ENCODE results near the gene MLH3. TPM values are rescaled to one million over a fixed set of nuclear protein-coding genes. Genes with fewer than 3 reads are reported as not detected.
A peak's percentile ranks its signal among the peaks of the same experiment; 100 is the strongest.
"Not testable (repeated sequence)": the region's sequence is repeated elsewhere in the genome, so short reads cannot be mapped to it uniquely, and the experiment has no call there.

Gene MLH3
- total RNA-seq, 2 donors from 2014 or later, result 16.5 to 22.0 TPM

DNA sequence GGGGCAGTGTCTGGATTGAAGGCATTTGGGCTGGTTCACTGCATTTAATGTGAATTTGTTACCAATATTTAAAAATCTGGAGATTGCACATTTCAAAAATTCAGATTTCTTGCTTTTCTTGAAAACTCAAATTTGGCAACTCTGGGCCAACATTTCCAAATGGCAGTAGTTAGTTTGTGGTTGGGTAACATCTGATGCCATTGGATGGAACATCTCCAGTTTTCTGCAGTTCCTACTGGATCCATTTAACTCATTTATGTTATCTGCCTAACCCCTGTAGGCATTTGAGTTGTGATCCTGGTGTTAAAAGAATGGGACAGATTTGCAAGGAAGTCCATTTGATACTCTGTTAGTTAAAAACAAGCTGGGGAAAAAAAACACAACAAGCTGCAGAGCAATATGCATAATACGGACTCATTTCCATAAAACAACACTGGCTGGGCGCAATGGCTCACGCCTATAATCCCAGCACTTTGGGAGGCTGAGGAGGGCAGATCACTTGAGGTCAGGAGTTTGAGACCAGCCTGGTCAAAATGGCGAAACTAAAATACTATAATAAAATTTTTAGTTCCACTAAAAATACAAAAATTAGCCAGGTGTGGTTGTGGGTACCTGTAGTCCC, 40.7 kb downstream of the MLH3 start:
- Mint-ChIP-seq H3K27me3 (no peaks in the 10 kb centered on the region), H3K27ac (no peak overlapping the region), H3K36me3 (ENCODE audit: low read depth) (peaks cover 13% of the 10 kb centered on the region), H3K4me3 (no peak overlapping the region), H3K4me1 (peaks cover 17% of the 10 kb centered on the region)
- DNase-seq (no peak), ATAC-seq (no peak)
- no peaks in the 10 kb centered on the region for H3K9me3 ChIP-seq (ENCODE audit: control insufficient read depth, low read length, poor library complexity, severe bottlenecking)

DNA sequence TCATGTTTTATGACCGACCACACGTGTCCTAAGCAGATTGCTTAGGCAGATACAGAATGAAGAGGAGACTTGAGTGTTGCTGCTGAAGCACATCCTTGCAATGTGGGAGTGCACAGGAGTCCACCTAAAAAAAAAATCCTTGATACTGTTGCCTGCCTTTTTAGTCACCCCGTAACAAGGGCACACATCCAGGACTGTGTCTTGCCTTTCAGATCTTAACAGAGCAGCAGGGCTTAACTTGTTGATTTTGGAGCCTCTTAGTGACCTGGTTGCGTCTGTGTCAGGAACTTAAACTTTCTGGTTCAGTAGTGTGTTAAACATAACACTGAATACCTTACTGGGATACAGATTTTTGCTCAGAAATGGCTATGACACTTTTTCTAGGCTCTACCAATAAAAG, 42.1 kb downstream of the MLH3 start:
- no peak for DNase-seq
- Mint-ChIP-seq H3K4me3 (no peak overlapping the region), H3K27ac (no peak overlapping the region), H3K4me1 (peaks cover 27% of the 10 kb centered on the region), H3K36me3 (ENCODE audit: low read depth) (peaks cover 13% of the 10 kb centered on the region), H3K27me3 (no peaks in the 10 kb centered on the region)
- no peak for ATAC-seq
- H3K9me3 ChIP-seq (ENCODE audit: control insufficient read depth, low read length, poor library complexity, severe bottlenecking), result no peaks in the 10 kb centered on the region

DNA sequence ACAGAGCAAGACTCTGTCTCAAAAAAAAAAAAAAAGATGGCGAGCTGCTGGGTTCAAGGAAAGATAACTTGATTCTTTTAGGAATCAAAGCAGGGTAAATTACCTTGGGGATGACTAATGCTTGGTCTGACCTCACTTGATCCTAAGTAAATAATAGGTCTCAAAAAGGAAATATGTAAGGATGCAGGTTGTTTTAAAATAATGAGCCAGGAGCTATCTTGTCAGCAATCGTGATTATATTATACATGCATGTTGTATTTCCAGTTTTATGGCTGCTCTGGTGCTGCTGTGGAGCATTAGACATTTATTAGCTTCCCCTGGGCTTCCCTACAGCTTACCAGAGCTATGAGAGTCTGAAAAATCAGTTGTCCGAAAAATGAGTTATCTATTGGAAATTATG, 45.9 kb downstream of the MLH3 start:
- no peak overlapping the region for H3K4me3 Mint-ChIP-seq
- H3K27ac Mint-ChIP-seq, result no peak overlapping the region

DNA sequence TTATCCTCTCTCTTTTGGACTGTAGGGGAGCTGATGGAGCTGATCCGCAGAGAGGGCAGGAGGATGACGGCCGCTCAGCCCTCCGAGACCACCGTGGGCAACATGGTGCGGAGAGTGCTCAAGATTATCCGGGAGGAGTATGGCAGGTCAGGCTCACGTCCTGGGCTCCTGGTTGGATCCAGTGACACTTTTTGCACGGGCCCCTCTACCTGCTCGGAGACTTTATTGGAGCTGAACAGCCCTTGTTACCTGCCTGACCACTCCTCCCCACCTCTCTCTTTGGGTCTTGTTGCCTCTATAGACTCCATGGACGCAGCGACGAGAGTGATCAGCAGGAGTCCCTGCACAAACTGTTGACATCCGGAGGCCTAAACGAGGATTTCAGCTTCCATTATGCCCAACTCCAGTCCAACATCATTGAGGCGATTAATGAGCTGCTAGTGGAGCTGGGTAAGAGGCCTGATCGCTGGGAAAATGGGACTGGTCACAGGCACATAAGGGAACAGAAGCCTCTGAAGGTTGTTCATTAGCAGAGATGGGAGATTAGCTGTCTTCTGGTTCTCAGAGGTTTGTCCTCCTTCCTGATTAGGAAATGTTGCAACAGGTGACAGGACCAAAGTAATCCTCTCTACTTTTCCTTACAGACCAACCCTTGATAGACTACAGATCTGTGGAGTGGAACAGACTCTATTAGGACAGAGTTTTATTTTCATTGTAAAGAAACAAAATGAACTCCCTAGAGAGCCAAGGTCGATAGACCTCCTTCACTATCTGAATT, 47.8 kb downstream of the MLH3 start:
- H3K4me1 Mint-ChIP-seq, result peaks cover 36% of the 10 kb centered on the region
- H3K36me3 Mint-ChIP-seq (ENCODE audit: low read depth), result peaks cover 8% of the 10 kb centered on the region
- ATAC-seq (no peak), DNase-seq (no peak)
- H3K27ac Mint-ChIP-seq, result peak overlapping the region; percentile 97
- H3K9me3 ChIP-seq (ENCODE audit: control insufficient read depth, low read length, poor library complexity, severe bottlenecking), result no peaks in the 10 kb centered on the region
- H3K4me3 Mint-ChIP-seq, result peak overlapping the region; percentile 97
- no peaks in the 10 kb centered on the region for H3K27me3 Mint-ChIP-seq

More for the DNA sequence above, 45.9 kb downstream of the MLH3 start:
- H3K27me3 Mint-ChIP-seq, result no peaks in the 10 kb centered on the region
- peaks cover 37% of the 10 kb centered on the region for H3K4me1 Mint-ChIP-seq
- H3K36me3 Mint-ChIP-seq (ENCODE audit: low read depth), result peaks cover 9% of the 10 kb centered on the region
- DNase-seq, result no peak
- no peak for ATAC-seq
- H3K9me3 ChIP-seq (ENCODE audit: control insufficient read depth, low read length, poor library complexity, severe bottlenecking), result no peaks in the 10 kb centered on the region

DNA sequence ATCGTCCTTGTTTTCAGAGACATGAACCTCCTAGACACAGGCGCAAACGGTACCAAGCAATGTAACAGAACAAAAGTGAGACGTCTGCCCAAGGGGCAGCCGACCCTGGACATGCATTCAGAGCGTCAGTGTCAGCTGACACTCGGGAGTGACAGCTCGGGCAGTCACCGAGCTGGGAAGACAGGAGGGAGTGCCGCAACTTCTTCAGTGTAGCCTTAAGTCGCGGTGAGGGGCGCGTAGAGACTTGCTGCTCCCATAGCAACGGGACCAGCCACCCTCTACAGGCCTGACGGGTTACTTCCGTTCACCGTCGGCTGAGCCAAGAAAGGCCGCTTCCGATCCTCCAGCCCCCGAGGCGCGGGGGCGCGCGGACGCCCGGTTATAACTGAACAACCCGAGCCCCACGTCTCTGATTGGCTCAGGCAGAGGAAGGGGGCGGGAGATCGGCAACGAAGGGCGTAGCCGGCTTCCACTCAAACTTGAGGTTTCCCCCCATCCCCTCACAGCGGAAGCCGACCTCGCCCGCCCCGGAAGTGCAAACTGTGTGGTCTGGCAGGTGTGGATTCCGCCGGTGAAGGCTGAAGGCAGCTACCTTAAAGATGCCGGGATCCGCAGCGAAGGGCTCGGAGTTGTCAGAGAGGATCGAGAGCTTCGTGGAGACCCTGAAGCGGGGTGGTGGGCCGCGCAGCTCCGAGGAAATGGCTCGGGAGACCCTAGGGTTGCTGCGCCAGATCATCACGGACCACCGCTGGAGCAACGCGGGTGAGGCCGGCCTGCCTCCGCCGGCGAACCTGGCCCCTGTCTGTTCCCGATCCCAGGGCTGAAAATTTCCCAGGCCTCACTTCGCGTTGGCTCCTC, 48.6 kb downstream of the MLH3 start, which contains the start of gene EIF2B2:
Gene EIF2B2 (plus strand): TSS at position 530 of the 858 bp plus-strand sequence. CDS start 70 bp downstream, at position 600.
- H3K27me3 Mint-ChIP-seq, result no peaks in the 10 kb centered on the region
- H3K27ac Mint-ChIP-seq, result peak within 1 kb of the TSS; percentile 97
- H3K4me3 Mint-ChIP-seq, result peak within 1 kb of the TSS; percentile 97
- peaks cover 5% of the 10 kb centered on the region for H3K36me3 Mint-ChIP-seq (ENCODE audit: low read depth)
- ATAC-seq, result peak; percentile 96
- H3K4me1 Mint-ChIP-seq, result peaks cover 33% of the 10 kb centered on the region
- H3K9me3 ChIP-seq (ENCODE audit: control insufficient read depth, low read length, poor library complexity, severe bottlenecking), result no peaks in the 10 kb centered on the region
- DNase-seq, result peak; percentile 90 to 97 (median 94)

DNA sequence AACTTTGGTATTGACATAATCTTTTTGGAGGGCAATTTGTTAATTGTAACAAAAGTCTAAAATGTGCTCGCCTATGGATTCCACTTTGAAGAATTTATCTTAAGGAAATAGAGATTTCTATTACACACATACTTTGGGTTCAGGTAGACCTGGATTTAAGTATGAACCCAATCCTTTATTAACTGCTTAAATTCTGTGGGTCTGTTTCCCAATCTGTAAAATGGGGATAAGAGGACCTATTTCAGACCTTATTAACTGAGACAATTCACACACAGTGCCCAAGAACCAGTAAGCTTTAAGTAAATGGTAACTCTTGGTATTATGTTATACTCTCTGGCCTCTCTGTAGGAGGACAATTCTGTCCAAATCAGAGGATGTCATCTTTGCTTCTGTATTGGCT, 49.4 kb downstream of the MLH3 start:
- H3K4me1 Mint-ChIP-seq, result peaks cover 29% of the 10 kb centered on the region
- H3K27me3 Mint-ChIP-seq, result no peaks in the 10 kb centered on the region
- H3K9me3 ChIP-seq (ENCODE audit: control insufficient read depth, low read length, poor library complexity, severe bottlenecking), result no peaks in the 10 kb centered on the region
- no peaks in the 10 kb centered on the region for H3K36me3 Mint-ChIP-seq (ENCODE audit: low read depth)
- no peak for DNase-seq
- H3K4me3 Mint-ChIP-seq, result peak overlapping the region; percentile 97
- ATAC-seq, result no peak
- H3K27ac Mint-ChIP-seq, result peak overlapping the region; percentile 97

DNA sequence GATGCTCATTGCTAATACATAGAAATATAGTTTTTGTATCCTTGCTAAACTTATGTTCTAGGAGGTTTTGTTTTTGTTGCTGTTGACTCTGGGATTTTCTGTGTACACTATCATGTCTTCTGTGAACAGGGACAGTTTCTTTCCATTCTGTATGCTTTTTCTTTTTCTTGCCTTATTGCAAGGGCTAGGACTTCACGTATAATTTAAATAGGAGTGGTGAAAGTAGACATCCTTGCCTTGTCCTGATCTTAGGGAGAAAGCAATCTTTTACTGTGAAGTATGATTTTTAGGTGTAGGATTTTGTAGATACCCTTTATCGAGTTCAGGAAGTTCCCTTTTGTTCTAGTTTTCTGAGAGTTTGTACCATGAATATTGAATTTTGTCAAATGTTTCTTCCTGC, 50.0 kb downstream of the MLH3 start:
- H3K9me3 ChIP-seq (ENCODE audit: control insufficient read depth, low read length, poor library complexity, severe bottlenecking), result no peaks in the 10 kb centered on the region
- no peak for DNase-seq
- Mint-ChIP-seq H3K27ac (peak overlapping the region; percentile 97), H3K36me3 (ENCODE audit: low read depth) (no peaks in the 10 kb centered on the region), H3K27me3 (no peaks in the 10 kb centered on the region), H3K4me3 (no peak overlapping the region), H3K4me1 (peaks cover 29% of the 10 kb centered on the region)
- ATAC-seq, result no peak

DNA sequence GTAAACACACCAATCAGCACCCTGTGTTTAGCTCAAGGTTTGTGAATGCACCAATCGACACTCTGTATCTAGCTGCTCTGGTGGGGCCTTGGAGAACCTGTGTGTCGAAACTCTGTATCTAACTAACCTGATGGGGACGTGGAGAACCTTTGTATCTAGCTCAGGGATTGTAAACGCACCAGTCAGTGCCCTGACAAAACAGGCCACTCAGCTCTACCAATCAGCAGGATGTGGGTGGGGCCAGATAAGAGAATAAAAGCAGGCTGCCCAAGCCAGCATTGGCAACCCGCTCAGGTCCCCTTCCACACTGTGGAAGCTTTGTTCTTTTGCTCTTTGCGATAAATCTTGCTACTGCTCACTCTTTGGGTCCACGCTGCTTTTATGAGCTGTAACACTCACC, 55.5 kb downstream of the MLH3 start:
- not testable (repeated sequence) for ATAC-seq; H3K4me3 Mint-ChIP-seq; DNase-seq; H3K27ac Mint-ChIP-seq; H3K9me3 ChIP-seq (ENCODE audit: control insufficient read depth, low read length, poor library complexity, severe bottlenecking); H3K4me1 Mint-ChIP-seq; H3K27me3 Mint-ChIP-seq; H3K36me3 Mint-ChIP-seq (ENCODE audit: low read depth)

DNA sequence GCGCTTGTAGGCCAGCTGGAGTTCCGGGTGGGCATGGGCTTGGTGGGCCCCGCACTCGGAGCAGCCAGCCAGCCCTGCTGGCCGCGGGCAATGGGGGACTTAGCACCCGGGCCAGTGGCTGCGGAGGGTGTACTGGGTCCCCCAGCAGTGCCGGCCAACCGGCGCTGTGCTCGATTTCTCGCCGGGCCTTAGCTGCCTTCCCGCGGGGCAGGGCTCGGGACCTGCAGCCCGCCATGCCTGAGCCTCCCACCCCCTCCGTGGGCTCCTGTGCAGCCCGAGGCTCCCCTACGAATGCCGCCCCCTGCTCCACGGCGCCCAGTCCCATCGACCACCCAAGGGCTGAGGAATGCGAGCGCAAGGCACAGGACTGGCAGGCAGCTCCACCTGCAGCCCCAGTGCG, 57.1 kb downstream of the MLH3 start:
- DNase-seq; H3K36me3 Mint-ChIP-seq (ENCODE audit: low read depth); H3K27me3 Mint-ChIP-seq; H3K4me3 Mint-ChIP-seq; H3K27ac Mint-ChIP-seq; H3K9me3 ChIP-seq (ENCODE audit: control insufficient read depth, low read length, poor library complexity, severe bottlenecking); H3K4me1 Mint-ChIP-seq; ATAC-seq: not testable (repeated sequence)

DNA sequence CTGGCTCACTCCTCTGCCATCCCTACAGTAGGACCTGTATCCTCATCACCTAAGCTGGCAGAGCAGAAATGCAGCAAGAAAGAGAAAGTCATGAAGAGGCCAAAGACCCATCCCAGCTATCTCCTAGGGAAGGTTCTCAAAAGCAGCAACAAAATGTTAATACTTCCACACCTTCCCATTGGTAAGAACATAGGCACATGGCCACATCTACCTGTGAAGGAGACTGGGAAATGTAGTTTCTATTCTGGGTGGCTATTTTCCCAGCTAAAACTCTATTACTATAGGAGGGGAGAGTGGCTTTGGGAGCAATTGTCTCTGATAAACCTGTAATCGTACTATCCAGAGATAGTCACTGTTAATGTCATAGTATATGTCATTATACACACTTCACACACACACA, 62.3 kb downstream of the MLH3 start:
- H3K27me3 Mint-ChIP-seq, result no peaks in the 10 kb centered on the region
- DNase-seq (no peak), ATAC-seq (no peak)
- no peak overlapping the region for H3K27ac Mint-ChIP-seq
- no peak overlapping the region for H3K4me3 Mint-ChIP-seq
- no peaks in the 10 kb centered on the region for H3K4me1 Mint-ChIP-seq
- H3K36me3 Mint-ChIP-seq (ENCODE audit: low read depth), result no peaks in the 10 kb centered on the region
- no peaks in the 10 kb centered on the region for H3K9me3 ChIP-seq (ENCODE audit: control insufficient read depth, low read length, poor library complexity, severe bottlenecking)

DNA sequence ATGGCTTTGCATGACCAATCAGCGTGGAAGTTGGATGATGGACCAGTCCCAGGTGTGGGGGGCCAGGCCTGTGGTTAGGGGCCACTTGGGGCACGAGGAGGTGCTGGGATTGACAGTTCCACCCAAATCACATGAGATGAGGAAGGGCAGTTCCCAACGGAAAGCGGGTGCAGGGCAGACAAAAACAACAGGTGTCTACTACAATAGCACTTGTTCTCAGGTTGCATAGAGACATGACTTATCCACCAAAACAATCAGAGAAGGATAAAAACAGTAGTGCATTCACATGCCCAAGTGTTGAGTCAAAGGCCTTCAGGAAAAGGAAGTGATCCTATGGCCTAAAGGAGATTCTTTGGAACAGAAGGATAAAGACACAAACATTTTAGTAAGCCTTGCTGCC, 63.1 kb downstream of the MLH3 start:
- no peaks in the 10 kb centered on the region for H3K27me3 Mint-ChIP-seq
- H3K4me3 Mint-ChIP-seq, result no peak overlapping the region
- no peaks in the 10 kb centered on the region for H3K4me1 Mint-ChIP-seq
- no peaks in the 10 kb centered on the region for H3K36me3 Mint-ChIP-seq (ENCODE audit: low read depth)
- ATAC-seq (no peak), DNase-seq (no peak)
- no peak overlapping the region for H3K27ac Mint-ChIP-seq
- no peaks in the 10 kb centered on the region for H3K9me3 ChIP-seq (ENCODE audit: control insufficient read depth, low read length, poor library complexity, severe bottlenecking)

DNA sequence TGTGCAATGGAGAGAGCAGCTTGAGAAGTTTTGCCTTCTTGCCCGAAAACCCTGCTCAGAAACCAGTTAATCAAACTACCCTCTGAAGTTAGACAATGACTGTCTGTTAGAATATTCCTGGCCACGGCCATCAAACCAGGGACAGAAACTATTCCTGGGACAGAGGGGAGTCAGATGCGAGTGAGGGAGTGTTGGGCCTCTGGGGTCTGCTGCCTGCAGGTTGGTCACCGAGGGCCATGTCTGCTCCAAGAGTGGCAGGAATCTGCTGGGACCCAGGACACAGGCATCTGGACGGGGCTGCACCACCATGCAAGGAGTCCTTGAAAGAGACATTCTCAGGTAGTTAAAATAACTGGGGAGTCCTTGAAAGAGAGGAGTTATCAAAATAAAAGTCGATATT, 65.5 kb downstream of the MLH3 start:
- no peak for ATAC-seq
- Mint-ChIP-seq H3K27me3 (peaks cover 11% of the 10 kb centered on the region), H3K4me1 (no peaks in the 10 kb centered on the region), H3K27ac (no peak overlapping the region), H3K4me3 (no peak overlapping the region), H3K36me3 (ENCODE audit: low read depth) (no peaks in the 10 kb centered on the region)
- no peak for DNase-seq
- H3K9me3 ChIP-seq (ENCODE audit: control insufficient read depth, low read length, poor library complexity, severe bottlenecking), result no peaks in the 10 kb centered on the region

DNA sequence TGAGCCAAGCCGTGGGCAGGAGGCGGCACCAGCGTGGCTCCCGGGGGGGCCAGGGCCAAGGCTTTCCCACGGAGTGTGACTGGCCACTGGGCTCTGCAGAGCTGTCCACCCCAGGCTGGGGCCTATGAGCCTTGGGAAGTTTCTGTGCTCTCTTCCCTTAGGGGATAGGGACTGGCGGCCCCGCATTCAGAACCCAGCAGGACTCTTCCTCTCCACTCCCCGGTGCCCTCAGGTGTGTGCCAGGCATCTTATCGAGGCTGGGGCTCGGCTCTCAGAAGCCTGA, 66.3 kb downstream of the MLH3 start:
- Mint-ChIP-seq H3K27me3 (peaks cover 11% of the 10 kb centered on the region), H3K4me3 (no peak overlapping the region), H3K36me3 (ENCODE audit: low read depth) (no peaks in the 10 kb centered on the region), H3K27ac (no peak overlapping the region), H3K4me1 (no peaks in the 10 kb centered on the region)
- DNase-seq (no peak), ATAC-seq (no peak)
- H3K9me3 ChIP-seq (ENCODE audit: control insufficient read depth, low read length, poor library complexity, severe bottlenecking), result no peaks in the 10 kb centered on the region
